Measurements from ENCODE around the gene PDPR. TPM values are rescaled to one million over a fixed set of nuclear protein-coding genes. Genes with fewer than 3 reads are reported as not detected.

Gene PDPR
- 12.2 to 15.7 TPM (median 15.1 TPM) in 5 replicates for total RNA-seq (2022; extraction: Qiagen RNA extraction; ENCODE audit: low read depth)

GRCh38 chr16:70113982-70114826 is at the start of gene PDPR:
PDPR (plus strand) TSS chr16:70114332; CDS start chr16:70120493, 6,161 bp downstream.

GRCh38 chr16:70173212-70173837 is 59.2 kb downstream of the PDPR start, which contains the start of gene CLEC18C:
CLEC18C (plus strand) TSS chr16:70173787; CDS start chr16:70174279, 492 bp downstream.

Other genes starting within 250 kb of the PDPR start
- 0.07 to 0.13 TPM (median 0.08 TPM) in 3 of 5 replicates, not detected in the others for gene CLEC18A, start 163.0 kb upstream of the PDPR start, total RNA-seq (2022; extraction: Qiagen RNA extraction; ENCODE audit: low read depth)
- gene CLEC18C, start 59.5 kb downstream of the PDPR start, total RNA-seq (2022; extraction: Qiagen RNA extraction; ENCODE audit: low read depth): 0.08 to 0.13 TPM in 2 of 5 replicates, not detected in the others
- 14.3 to 18.4 TPM (median 16.7 TPM) in 5 replicates for gene EXOSC6, start 137.6 kb downstream of the PDPR start, total RNA-seq (2022; extraction: Qiagen RNA extraction; ENCODE audit: low read depth)
- 90.7 to 101 TPM (median 92.8 TPM) in 5 replicates for gene AARS1, start 175.2 kb downstream of the PDPR start, total RNA-seq (2022; extraction: Qiagen RNA extraction; ENCODE audit: low read depth)
- 29.8 to 34.5 TPM (median 30.5 TPM) in 5 replicates for gene DDX19B, start 184.9 kb downstream of the PDPR start, total RNA-seq (2022; extraction: Qiagen RNA extraction; ENCODE audit: low read depth)
- 38.1 to 42.8 TPM (median 40.3 TPM) in 5 replicates for gene DDX19A, start 232.6 kb downstream of the PDPR start, total RNA-seq (2022; extraction: Qiagen RNA extraction; ENCODE audit: low read depth)

Measured in A549 treated with RU486 at 1 μM for 4 hours (cell line).